Breast epithelium (tissue), 4 donors: Measurements from ENCODE around the gene KCNIP4. TPM values are rescaled to one million over a fixed set of nuclear protein-coding genes. Genes with fewer than 3 reads are reported as not detected.

Source experiments
- DNase-seq, 2 donors: peaks; one replicate each; pipeline ENCODE4 v3.0.0-alpha.2; 2019; ENCODE audit warnings: low spot score in 2 of 2
- H3K27ac ChIP-seq, 2 donors: fragments of 200-600 bp; sonication (generic) in 1 of 2; one replicate each; pipeline ENCODE4 v1.5.1; 2016 to 2019; ENCODE audit warnings: mild to moderate bottlenecking in 1 of 2
- H3K27me3 ChIP-seq, 2 donors: fragments of 200-600 bp; sonication (generic) in 1 of 2; one replicate each; pipeline versions ENCODE4 v1.5.1 to v1.6.0; 2017 to 2019; ENCODE audit warnings: control low read depth in 1 of 2, mild to moderate bottlenecking in 1 of 2
- H3K36me3 ChIP-seq: fragments of 200-600 bp; one replicate; pipeline ENCODE4 v1.5.1; 2019
- H3K4me1 ChIP-seq, 2 donors: fragments of 200-600 bp; sonication (generic); one replicate each; pipeline ENCODE4 v1.5.1; 2016 to 2019; ENCODE audit warnings: control low read depth in 1 of 2
- H3K4me3 ChIP-seq, 3 donors: fragments of 200-600 bp; sonication (generic); 1 replicate in 2 of 3; 2 replicates in 1 of 3; pipeline ENCODE4 v1.5.1; 2016 to 2019; ENCODE audit warnings: mild to moderate bottlenecking in 3 of 3, moderate library complexity in 2 of 3
- H3K9me3 ChIP-seq, 2 donors: fragments of 200-600 bp; sonication (generic) in 1 of 2; one replicate each; pipeline ENCODE4 v1.5.1; 2016 to 2019; ENCODE audit warnings: control low read depth in 1 of 2
- POLR2A ChIP-seq: fragments of 450-650 bp; IDR thresholded peaks from one replicate; pipeline ENCODE4 v1.6.1; 2016; ENCODE audit warnings: antibody characterized with exemption, mild to moderate bottlenecking, moderate library complexity
- POLR2AphosphoS5 ChIP-seq, 3 donors: sonication (generic); formaldehyde crosslinking; IDR thresholded peaks; one replicate each; pipeline ENCODE4 v1.6.1; 2017; ENCODE audit warnings: antibody characterized with exemption in 3 of 3
- intact Hi-C: fragments of 100-400 bp; cut with DNase I; formaldehyde crosslinking; loops from one replicate; pipeline ENCODE4 v1.15.1; 2023; ENCODE audit warnings: low total_unique reads
- total RNA-seq, 3 donors: library from RNA; depleted of rRNA; stranded (reverse); fragments of >200 nt; gene quantifications; one replicate each; pipeline ENCODE4 v1.1.0, GENCODE V29; 2016
- TF ChIP-seq, protein P1 (sequence below), 3 donors: fragments of 450-650 bp; IDR thresholded peaks; one replicate each; pipeline ENCODE4 v1.5.1; 2016 to 2017; ENCODE audit warnings: antibody characterized with exemption in 3 of 3, mild to moderate bottlenecking in 3 of 3, moderate library complexity in 3 of 3

The KCNIP4 gene
- total RNA-seq, 3 donors from 2014 or later, result 0.44 to 0.66 TPM; not detected in 1

DNA sequence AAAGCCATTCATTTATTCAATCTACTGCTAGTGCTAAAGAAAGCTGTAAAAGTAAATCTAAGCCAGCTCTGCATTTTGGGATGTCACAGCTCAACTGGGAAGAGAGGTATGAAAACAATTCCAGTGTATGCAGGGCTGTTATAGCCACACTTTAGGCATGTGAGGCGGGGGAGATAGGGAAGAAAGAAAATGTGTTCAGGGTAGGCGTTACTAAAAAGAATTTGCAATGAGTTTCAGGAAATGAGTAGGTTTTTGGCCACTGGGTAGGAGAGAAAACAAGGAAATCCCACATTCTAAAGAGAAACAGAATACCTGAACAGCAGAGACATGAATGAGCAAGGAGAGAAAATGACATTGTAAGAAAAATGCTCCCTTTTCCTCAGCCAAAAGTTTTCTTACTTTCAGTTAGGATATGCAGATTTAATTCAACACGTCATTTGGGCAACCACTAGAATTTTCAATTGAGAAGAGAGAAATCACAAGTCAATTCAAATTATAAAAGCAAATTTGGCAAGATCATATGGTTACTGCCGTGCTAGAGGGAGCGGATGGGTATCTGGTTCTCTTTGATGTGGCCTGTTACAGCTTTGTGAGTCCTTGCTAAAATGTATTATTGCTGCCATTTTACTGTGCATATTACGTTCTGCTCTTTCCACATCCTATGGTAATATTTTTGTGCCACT lies 226.3 kb downstream of the KCNIP4 start:
- Histone ChIP-seq H3K9me3 (no peaks in the 10 kb centered on the region), H3K4me3 (no peak overlapping the region), H3K36me3 (no peaks in the 10 kb centered on the region), H3K27ac (no peak overlapping the region), H3K4me1 (no peaks in the 10 kb centered on the region), H3K27me3 (no peaks in the 10 kb centered on the region)
- no peak for DNase-seq
- intact Hi-C loops, result no loop called here
- TF ChIP-seq POLR2A, result no peak
- no peak for TF ChIP-seq POLR2AphosphoS5 (IDR thresholded peaks at IDR 0.05)
- TF ChIP-seq, protein P1, sequence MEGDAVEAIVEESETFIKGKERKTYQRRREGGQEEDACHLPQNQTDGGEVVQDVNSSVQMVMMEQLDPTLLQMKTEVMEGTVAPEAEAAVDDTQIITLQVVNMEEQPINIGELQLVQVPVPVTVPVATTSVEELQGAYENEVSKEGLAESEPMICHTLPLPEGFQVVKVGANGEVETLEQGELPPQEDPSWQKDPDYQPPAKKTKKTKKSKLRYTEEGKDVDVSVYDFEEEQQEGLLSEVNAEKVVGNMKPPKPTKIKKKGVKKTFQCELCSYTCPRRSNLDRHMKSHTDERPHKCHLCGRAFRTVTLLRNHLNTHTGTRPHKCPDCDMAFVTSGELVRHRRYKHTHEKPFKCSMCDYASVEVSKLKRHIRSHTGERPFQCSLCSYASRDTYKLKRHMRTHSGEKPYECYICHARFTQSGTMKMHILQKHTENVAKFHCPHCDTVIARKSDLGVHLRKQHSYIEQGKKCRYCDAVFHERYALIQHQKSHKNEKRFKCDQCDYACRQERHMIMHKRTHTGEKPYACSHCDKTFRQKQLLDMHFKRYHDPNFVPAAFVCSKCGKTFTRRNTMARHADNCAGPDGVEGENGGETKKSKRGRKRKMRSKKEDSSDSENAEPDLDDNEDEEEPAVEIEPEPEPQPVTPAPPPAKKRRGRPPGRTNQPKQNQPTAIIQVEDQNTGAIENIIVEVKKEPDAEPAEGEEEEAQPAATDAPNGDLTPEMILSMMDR (IDR thresholded peaks at IDR 0.05), result no peak

DNA sequence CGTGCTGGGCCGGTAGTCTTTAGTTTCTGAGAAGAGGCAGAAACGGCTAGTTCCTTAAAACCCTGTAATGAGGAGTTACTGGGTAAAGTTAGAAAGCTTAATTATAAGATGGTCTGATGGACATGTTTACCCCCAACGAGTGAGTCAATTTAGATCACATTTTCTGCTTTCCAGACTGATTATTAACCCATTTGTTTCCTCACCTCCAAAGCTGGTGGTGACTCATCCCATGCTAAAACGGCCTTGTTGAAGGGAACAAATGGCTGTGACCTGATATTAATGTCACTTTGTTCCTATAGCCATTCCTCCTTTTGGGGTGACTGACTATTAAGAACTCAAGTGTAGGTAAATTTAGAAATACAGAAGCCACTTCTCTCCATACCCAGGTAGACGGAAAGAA lies 232.0 kb downstream of the KCNIP4 start:
- intact Hi-C loops, result no loop called here
- no peaks in the 10 kb centered on the region for H3K4me1 ChIP-seq
- H3K27me3 ChIP-seq, result no peaks in the 10 kb centered on the region
- DNase-seq, result no peak
- TF ChIP-seq POLR2A, result no peak
- no peak for TF ChIP-seq POLR2AphosphoS5 (IDR thresholded peaks at IDR 0.05)
- TF ChIP-seq, protein P1 (IDR thresholded peaks at IDR 0.05), result no peak
- H3K36me3 ChIP-seq, result no peaks in the 10 kb centered on the region
- no peaks in the 10 kb centered on the region for H3K9me3 ChIP-seq
- H3K27ac ChIP-seq, result no peak overlapping the region
- no peak overlapping the region for H3K4me3 ChIP-seq

DNA sequence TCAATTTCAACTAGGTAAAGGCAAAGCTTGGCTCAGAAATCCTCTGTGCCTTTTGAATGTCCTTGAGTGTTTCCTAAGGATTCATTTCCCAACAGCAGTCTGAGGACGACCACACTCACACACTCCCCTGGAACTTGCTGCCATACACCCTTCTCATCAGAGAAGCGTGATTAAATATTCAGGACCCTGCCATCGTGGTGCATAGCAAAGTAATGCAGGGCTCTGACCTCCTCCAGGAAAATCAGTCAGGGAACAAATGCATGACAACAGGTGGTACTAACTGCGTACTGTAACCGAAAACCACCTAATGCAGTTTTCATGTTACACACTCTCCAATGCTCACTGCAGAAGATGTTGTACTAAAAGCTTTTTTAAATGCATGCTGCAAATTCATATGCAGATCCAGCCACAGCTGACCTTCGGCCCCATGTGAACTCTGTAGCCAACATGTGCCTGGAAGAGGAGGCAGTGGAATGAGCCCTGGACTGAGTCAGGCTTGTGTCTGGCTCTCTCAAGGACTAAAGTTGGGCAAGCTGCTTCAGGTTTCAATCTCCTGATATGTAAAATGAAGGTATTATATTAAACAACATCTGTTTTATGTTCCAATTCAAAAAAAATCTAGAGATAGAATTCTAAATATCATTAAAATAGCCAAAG lies 238.3 kb downstream of the KCNIP4 start:
- H3K4me1 ChIP-seq, result no peaks in the 10 kb centered on the region
- TF ChIP-seq, protein P1 (IDR thresholded peaks at IDR 0.05), result no peak
- TF ChIP-seq POLR2A (no peak), POLR2AphosphoS5 (IDR thresholded peaks at IDR 0.05) (no peak)
- H3K4me3 ChIP-seq, result no peak overlapping the region
- H3K9me3 ChIP-seq, result no peaks in the 10 kb centered on the region
- intact Hi-C loops, result no loop called here
- no peaks in the 10 kb centered on the region for H3K36me3 ChIP-seq
- no peak overlapping the region for H3K27ac ChIP-seq
- no peak for DNase-seq
- H3K27me3 ChIP-seq, result no peaks in the 10 kb centered on the region

DNA sequence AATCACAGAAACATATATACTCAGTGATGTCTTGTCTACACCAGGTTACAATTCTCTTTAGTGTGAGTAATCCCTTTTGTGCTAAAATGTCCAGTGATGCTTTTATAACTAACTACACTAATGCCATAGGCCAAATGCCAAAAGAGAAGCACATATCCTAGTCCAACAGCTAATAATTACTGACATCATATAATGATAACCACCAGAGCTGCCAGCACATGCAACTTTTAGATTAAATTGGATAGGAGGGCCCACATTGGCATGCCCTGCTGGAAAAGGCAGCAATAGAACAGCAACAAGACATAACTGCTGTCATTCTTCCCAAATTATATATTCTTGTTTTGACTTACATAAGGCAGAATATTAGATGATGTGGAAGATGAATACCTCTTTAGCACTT lies 238.8 kb downstream of the KCNIP4 start:
- H3K27me3 ChIP-seq, result no peaks in the 10 kb centered on the region
- TF ChIP-seq, protein P1 (IDR thresholded peaks at IDR 0.05), result no peak
- TF ChIP-seq POLR2AphosphoS5 (IDR thresholded peaks at IDR 0.05) (no peak), POLR2A (no peak)
- no peak for DNase-seq
- no peaks in the 10 kb centered on the region for H3K9me3 ChIP-seq
- intact Hi-C loops, result no loop called here
- no peak overlapping the region for H3K27ac ChIP-seq
- no peaks in the 10 kb centered on the region for H3K4me1 ChIP-seq
- H3K4me3 ChIP-seq, result no peak overlapping the region
- H3K36me3 ChIP-seq, result no peaks in the 10 kb centered on the region

DNA sequence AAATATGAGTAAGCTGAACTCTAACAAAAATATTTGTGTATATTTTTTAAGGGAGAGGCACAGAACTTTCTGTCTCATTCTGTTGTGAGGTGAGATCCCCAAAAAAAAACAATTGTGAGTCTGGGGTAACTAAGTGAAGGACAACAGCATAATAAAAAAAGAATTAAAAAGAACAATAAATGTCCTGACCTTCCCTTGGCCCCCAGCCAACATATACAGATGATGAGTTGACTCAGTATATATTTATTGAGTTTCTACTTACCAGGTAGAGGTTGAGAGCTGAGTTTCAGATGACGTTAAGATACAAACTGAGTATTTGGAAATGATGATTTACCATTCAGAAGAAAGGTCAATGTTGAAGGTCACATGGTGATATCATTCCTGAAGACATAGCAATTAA lies 239.5 kb downstream of the KCNIP4 start:
- DNase-seq, result no peak
- intact Hi-C loops, result no loop called here
- no peak overlapping the region for H3K4me3 ChIP-seq
- no peak overlapping the region for H3K27ac ChIP-seq
- TF ChIP-seq POLR2AphosphoS5 (IDR thresholded peaks at IDR 0.05) (no peak), POLR2A (no peak)
- TF ChIP-seq, protein P1 (IDR thresholded peaks at IDR 0.05), result no peak
- no peaks in the 10 kb centered on the region for H3K9me3 ChIP-seq
- no peaks in the 10 kb centered on the region for H3K36me3 ChIP-seq
- H3K27me3 ChIP-seq, result no peaks in the 10 kb centered on the region
- H3K4me1 ChIP-seq, result no peaks in the 10 kb centered on the region
